Testis (tissue), 3 donors: ENCODE measurements around the gene SOAT2. TPM values are rescaled to one million over a fixed set of nuclear protein-coding genes. Genes with fewer than 3 reads are reported as not detected.

Source experiments
- DNase-seq: peaks from one replicate; pipeline ENCODE4 v3.0.0-alpha.2; 2019
- H3K27ac ChIP-seq, 2 donors: fragments of 200-600 bp; sonication (generic); one replicate each; pipeline ENCODE4 v1.5.1; 2019
- H3K27me3 ChIP-seq: fragments of 200-600 bp; sonication (generic); one replicate; pipeline ENCODE4 v1.5.1; 2019
- H3K36me3 ChIP-seq: fragments of 200-600 bp; sonication (generic); one replicate; pipeline ENCODE4 v1.5.1; 2017; ENCODE audit warnings: low read depth; ENCODE audit errors: missing control alignments
- H3K4me1 ChIP-seq: fragments of 200-600 bp; sonication (generic); one replicate; pipeline ENCODE4 v1.5.1; 2019
- H3K4me3 ChIP-seq, 2 donors: fragments of 200-600 bp; sonication (generic); one replicate each; pipeline ENCODE4 v1.5.1; 2017 to 2019
- H3K9me3 ChIP-seq: fragments of 200-600 bp; sonication (generic); one replicate; pipeline ENCODE4 v1.5.1; 2017
- POLR2A ChIP-seq: fragments of 450-650 bp; IDR thresholded peaks from one replicate; pipeline ENCODE4 v1.6.1; 2017; ENCODE audit warnings: antibody characterized with exemption, mild to moderate bottlenecking, moderate library complexity
- WGBS, 2 donors: methylation state at CpG; one replicate each; pipeline ENCODE4 v1.1.5; 2018; 5-methylcytosine and 5-hydroxymethylcytosine counted together
- intact Hi-C: fragments of 100-400 bp; cut with DNase I; formaldehyde crosslinking; loops from one replicate; pipeline ENCODE4 v1.15.1; 2023; ENCODE audit warnings: low total_unique reads
- polyA plus RNA-seq: library from polyadenylated mRNA; stranded (reverse); fragments of 350-450 nt; fragmentation: Illumina TruSeq; extraction: RNeasy Lipid Tissue Mini Kit (QIAGEN cat#74804); gene quantifications from one replicate; pipeline ENCODE4 v1.2.3, GENCODE V29; 2014; ENCODE audit warnings: low read depth, low replicate concordance; ENCODE audit not compliant: insufficient read depth
- total RNA-seq, 2 donors: library from RNA; depleted of rRNA; stranded (reverse); fragments of >200 nt; gene quantifications; one replicate each; pipeline ENCODE4 v1.2.3, GENCODE V29; 2016
- TF ChIP-seq, protein P1 (sequence below), 3 experiments: fragments of 450-650 bp in 2 of 3; fragments of 200-600 bp in 1 of 3; sonication (generic) in 1 of 3; IDR thresholded peaks; one replicate each; pipeline ENCODE4 v1.5.1; 2016 to 2019; ENCODE audit warnings: antibody characterized with exemption in 3 of 3, mild to moderate bottlenecking in 2 of 3, moderate library complexity in 1 of 3

Gene SOAT2
- total and polyA plus RNA-seq, 3 donors from 2014 or later, result 0.19 to 0.25 TPM; not detected in 1

DNA sequence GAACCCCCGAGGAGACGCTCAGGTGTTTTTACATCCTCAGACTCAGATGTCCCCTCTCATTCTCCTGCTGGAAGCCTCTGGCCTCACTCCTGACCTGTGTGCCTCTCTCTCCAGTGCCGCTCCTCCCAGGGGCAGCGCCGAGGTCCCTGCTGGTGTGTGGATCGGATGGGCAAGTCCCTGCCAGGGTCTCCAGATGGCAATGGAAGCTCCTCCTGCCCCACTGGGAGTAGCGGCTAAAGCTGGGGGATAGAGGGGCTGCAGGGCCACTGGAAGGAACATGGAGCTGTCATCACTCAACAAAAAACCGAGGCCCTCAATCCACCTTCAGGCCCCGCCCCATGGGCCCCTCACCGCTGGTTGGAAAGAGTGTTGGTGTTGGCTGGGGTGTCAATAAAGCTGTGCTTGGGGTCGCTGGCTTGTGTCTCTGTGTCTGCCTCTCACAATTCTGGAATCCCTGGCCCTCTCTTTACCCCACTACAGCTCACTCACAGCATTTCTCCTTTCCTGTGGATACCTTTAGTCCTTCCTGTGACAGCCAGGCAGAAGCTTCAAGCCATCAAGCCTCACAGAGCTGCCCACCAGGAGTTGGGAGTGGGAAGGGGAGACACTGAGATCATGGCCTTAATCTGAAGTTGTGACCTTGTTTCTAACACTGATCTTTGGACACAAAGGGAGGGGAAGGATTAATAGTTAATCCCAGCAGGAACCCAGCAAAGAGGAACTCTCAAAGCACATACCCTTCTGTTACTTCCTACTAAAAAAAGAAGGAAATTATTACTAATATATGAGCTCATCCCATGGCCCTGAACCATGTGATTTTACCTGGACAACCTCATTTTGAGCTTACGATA lies 1.1 kb upstream of the SOAT2 start:
- no peak for DNase-seq
- peaks cover 16% of the 10 kb centered on the region for H3K4me1 ChIP-seq
- TF ChIP-seq, protein P1, sequence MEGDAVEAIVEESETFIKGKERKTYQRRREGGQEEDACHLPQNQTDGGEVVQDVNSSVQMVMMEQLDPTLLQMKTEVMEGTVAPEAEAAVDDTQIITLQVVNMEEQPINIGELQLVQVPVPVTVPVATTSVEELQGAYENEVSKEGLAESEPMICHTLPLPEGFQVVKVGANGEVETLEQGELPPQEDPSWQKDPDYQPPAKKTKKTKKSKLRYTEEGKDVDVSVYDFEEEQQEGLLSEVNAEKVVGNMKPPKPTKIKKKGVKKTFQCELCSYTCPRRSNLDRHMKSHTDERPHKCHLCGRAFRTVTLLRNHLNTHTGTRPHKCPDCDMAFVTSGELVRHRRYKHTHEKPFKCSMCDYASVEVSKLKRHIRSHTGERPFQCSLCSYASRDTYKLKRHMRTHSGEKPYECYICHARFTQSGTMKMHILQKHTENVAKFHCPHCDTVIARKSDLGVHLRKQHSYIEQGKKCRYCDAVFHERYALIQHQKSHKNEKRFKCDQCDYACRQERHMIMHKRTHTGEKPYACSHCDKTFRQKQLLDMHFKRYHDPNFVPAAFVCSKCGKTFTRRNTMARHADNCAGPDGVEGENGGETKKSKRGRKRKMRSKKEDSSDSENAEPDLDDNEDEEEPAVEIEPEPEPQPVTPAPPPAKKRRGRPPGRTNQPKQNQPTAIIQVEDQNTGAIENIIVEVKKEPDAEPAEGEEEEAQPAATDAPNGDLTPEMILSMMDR (IDR thresholded peaks at IDR 0.05), result no peak
- TF ChIP-seq POLR2A, result no peak
- intact Hi-C loops, result no loop called here
- H3K36me3 ChIP-seq, result no peaks in the 10 kb centered on the region
- no peak overlapping the region for H3K27ac ChIP-seq
- WGBS, 2 donors, result 91 to 93% methylated on average over 9 to 10 of the region's 12 CpGs
- no peak overlapping the region for H3K4me3 ChIP-seq
- no peaks in the 10 kb centered on the region for H3K9me3 ChIP-seq
- no peaks in the 10 kb centered on the region for H3K27me3 ChIP-seq

- peaks cover 20% of the 10 kb centered on the region for H3K4me1 ChIP-seq
- intact Hi-C loops, result no loop called here
Observed at GRCh38 chr12:53103860-53104305, 597 bp downstream of the SOAT2 start.

DNA sequence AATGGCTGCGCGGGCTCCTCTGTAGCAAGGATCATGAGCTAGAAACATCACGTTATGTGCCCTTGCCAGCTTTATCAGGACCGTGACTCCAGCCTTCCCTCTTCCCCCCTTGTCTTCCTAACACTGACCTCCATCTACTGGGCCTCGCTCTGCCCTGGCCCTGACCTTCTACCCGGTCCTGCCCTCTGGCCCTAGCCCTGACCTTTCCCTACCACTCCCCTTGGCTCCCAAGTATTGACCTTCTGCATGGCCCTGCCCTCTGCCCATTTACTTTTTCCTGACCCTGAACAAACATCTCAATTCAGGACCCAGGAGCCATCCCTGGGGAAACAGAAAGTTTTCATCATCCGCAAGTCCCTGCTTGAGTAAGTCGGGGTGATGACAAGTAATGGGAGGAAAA lies 2.0 kb downstream of the SOAT2 start:
- no peak overlapping the region for H3K4me3 ChIP-seq
- intact Hi-C loops, result no loop called here
- WGBS, 2 donors, result 87 to 90% methylated on average over 8 of the region's 8 CpGs
- H3K36me3 ChIP-seq, result no peaks in the 10 kb centered on the region
- no peaks in the 10 kb centered on the region for H3K9me3 ChIP-seq
- no peaks in the 10 kb centered on the region for H3K27me3 ChIP-seq
- no peak for DNase-seq
- peaks cover 16% of the 10 kb centered on the region for H3K4me1 ChIP-seq
- H3K27ac ChIP-seq, result no peak overlapping the region
- TF ChIP-seq, protein P1 (IDR thresholded peaks at IDR 0.05), result no peak
- no peak for TF ChIP-seq POLR2A

More at GRCh38 chr12:53103860-53104305, 597 bp downstream of the SOAT2 start:
- DNase-seq, result no peak
- Histone ChIP-seq H3K4me3 (no peak overlapping the region), H3K27ac (no peak overlapping the region), H3K9me3 (no peaks in the 10 kb centered on the region), H3K36me3 (no peaks in the 10 kb centered on the region), H3K27me3 (no peaks in the 10 kb centered on the region)
- 59 to 69% methylated on average over 3 of the region's 3 CpGs for WGBS, 2 donors
- TF ChIP-seq POLR2A, result no peak
- TF ChIP-seq, protein P1 (IDR thresholded peaks at IDR 0.05), result no peak

DNA sequence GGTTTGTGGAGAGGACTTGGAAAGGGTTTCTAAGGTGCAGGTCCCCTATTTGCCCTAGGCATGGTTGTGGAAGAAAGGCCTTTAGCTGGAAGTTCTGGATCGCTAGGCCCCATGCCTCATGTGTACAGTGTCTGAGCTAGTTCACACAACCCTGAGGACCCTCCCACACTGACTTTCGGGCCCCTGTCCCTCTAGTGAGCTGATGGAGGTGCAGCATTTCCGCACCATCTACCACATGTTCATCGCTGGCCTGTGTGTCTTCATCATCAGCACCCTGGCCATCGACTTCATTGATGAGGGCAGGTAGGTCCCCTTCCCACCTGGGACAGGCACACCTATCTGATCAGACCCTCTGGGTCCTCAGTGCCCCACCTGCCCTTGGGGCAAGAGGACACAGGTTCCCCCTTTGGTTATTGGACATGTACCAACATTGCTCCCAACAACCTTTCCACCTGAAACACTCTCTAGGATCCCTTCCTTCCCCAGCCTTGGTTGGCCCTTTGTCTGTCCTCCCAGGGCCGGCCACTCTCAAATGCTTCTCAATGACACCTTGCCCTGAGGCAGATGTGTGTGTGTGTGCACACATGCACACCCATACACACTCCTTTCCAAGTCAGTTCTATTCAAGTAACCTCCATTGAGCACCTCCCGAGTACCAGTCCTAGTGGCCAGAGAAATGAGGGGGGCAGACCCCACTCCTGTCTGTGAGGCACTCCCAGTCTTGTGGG lies 2.6 kb downstream of the SOAT2 start:
- no peak for TF ChIP-seq POLR2A
- TF ChIP-seq, protein P1 (IDR thresholded peaks at IDR 0.05), result no peak
- Histone ChIP-seq H3K36me3 (no peaks in the 10 kb centered on the region), H3K4me1 (peaks cover 16% of the 10 kb centered on the region), H3K4me3 (no peak overlapping the region), H3K9me3 (no peaks in the 10 kb centered on the region), H3K27me3 (no peaks in the 10 kb centered on the region), H3K27ac (no peak overlapping the region)
- intact Hi-C loops, result no loop called here
- no peak for DNase-seq
- 84 to 96% methylated on average over 7 of the region's 7 CpGs for WGBS, 2 donors
